Measurements from ENCODE around the gene LGALS7.
A peak's percentile ranks its signal among the peaks of the same experiment; 100 is the strongest.
"Not testable (repeated sequence)": the region's sequence is repeated elsewhere in the genome, so short reads cannot be mapped to it uniquely, and the experiment has no call there.

Gene LGALS7

GRCh38 chr19:38773469-38774177 lies at the start of gene LGALS7:
LGALS7 (minus strand) TSS chr19:38773517; CDS start chr19:38773492, 25 bp downstream.
- no peak for DNase-seq

DNA sequence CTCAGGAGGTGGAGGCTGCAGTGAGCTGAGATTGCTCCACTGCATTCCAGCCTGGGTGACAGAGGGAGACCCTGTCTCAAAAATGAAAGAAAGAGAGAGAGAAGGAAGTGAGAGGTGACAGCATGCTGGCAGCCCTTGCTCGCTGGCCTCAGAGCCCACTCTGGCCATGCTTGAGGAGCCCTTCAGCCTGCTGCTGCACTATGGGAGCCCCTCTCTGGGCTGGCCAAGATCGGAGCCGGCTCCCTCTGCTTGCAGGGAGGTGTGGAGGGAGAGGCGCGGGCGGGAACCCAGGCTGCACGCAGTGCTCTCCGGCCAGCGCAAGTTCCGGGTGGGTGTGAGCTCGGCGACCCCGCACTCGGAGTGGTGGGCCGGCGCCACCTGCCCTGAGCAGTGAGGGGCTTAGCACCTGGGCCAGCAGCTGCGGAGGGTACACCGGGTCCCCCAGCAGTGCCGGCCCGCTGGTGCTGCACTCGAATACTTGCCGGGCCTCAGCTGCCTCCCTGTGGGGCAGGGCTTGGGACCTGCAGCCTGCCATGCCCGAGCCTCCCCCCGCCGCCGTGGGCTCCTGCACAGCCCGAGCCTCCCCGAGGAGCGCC lies 48.0 kb upstream of the LGALS7 start:
- DNase-seq = not testable (repeated sequence)

- peak; percentile 89 for DNase-seq
Observed at GRCh38 chr19:38819231-38819920, 46.1 kb upstream of the LGALS7 start.

DNA sequence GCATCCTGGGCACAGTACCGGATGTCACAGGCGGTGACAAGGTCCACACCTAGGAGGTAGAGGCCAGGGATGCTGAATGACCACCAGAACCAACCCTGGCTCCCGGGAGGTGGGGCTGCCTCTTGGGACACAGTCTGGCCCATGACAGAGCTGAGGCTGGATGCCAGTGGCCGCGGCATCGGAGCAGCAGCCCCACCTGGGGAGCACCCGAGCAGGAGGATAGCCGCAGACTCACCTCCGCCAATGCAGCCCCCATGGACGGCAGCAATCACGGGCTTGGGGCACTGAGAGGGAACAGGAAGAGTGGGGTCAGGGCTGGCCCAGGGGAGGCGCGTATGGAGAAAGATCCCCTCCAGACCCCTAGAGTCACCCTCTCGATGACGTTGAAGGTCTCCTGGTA lies 43.8 kb upstream of the LGALS7 start:
- no peak for DNase-seq

- DNase-seq = no peak
Observed at GRCh38 chr19:38816131-38816750, 42.9 kb upstream of the LGALS7 start.

DNA sequence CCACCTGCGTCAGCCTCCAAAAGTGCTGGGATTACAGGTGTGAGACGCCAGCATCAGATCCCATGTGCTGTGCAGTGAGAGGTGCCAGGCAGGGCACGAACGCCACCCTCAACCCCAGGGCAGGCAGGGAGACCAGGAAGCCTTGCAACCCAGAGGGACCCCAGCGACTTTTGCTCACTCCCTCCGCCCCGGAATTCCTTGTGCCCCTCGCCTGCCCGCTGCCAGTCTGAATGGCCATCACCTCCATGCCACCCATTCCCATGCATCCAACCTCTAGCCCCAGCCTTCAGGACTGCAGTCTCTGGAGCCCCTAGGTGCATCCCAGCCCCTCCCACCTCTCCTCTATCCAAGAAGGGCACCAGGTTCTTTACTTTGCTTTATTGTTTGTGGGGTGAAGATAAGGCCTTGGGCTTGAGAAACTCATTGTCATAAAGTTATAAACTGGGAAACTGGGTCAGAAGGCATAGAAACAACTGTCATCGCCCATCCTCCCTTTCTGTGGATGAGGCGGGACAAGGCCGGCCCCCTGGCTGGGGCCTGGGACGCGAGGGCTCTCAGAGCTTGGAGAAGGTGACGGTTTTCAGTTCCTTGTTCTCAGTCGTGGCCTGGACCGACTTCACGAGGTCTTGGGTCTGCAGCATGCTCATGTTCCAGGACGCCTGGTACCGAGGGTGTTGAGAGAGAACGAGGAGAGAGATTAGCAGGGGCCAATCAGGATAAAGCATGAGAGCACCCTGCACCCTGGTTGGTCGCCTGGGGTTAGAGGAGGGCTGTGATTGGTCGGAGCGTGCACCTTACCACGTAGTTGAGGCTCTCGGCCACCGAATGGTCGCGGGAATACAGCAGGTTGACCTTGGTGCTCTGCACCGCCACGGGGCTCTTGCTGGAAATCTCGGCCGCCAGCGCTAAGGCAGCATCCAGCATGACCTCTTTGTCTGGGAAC lies 42.0 kb upstream of the LGALS7 start:
- DNase-seq = no peak

DNA sequence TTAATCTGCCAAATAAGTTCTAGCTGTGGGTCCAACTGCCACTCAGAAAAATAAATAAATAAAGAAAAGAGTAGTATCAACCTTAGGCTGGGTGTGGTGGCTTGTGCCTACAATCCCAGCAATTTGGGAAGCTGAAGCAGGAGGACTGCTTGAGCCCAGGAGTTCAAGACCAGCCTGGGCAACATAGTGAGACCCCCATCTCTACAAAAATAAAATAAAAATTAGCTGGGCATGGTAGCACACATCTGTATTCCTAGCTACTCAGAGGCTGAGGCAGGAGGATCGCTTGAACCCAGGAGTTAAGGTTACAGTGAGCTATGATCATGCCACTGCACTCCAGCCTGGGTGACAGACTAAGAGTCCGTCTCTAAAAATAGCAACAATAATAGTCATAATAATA lies 40.6 kb upstream of the LGALS7 start:
- DNase-seq = not testable (repeated sequence)

GRCh38 chr19:38813323-38813722 lies 40.0 kb upstream of the LGALS7 start:
- no peak for DNase-seq

DNA sequence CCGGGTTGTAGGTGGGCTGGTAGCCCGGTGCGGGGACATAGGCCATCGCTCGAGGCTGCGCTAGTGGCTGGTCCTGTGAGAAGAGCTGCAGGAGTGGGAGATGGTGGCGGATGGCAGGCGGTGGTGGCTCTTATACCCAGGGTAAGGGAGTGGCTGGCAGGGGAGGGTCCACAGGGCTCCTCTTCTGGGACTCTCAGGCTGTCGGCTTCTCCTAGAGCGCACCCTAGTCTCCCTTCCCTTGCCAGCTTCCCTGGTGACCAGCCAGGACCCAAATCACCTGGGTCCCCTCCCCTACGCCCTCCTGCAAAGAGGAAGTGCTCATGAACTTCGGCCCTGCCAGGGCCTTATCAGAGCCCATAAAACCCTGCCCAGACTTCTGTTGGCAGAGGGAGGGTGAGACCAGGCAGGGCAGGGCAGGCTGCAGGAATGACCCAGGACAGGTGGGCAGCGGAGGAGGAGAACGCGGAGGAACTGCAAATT lies 39.6 kb upstream of the LGALS7 start, which contains the start of gene LGALS4:
LGALS4 (minus strand) TSS at position 105 of the 480 bp plus-strand sequence; CDS start at position 46, 59 bp downstream.
- DNase-seq = no peak

GRCh38 chr19:38812009-38812840 lies 38.9 kb upstream of the LGALS7 start:
- DNase-seq = no peak

GRCh38 chr19:38809592-38810252 lies 36.4 kb upstream of the LGALS7 start:
- no peak for DNase-seq

- no peak for DNase-seq
Observed at GRCh38 chr19:38808741-38809140, 35.4 kb upstream of the LGALS7 start.

GRCh38 chr19:38807374-38808098 lies 34.2 kb upstream of the LGALS7 start:
- not testable (repeated sequence) for DNase-seq

DNA sequence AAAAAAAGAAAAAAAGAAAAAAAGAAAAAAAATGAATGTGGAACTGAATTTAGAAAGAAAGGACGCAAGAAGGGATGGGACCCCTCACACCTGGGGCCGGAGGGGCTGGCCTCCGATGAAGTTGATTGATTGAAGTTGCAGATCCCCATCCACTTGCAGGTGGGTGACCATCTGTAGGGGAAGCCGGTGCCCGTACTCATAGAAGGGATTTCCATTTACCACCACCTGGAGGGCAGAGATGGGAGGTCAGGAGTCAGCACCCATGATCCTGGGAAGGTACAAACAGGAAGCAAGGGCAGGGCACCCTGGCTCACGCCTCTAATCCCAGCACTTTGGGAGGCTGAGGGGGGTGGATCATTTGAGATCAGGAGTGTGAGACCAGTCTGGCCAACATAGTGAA lies 33.1 kb upstream of the LGALS7 start:
- no peak for DNase-seq

GRCh38 chr19:38805180-38805579 lies 31.9 kb upstream of the LGALS7 start:
- DNase-seq = no peak

GRCh38 chr19:38803543-38803942 lies 30.2 kb upstream of the LGALS7 start:
- DNase-seq = no peak

DNA sequence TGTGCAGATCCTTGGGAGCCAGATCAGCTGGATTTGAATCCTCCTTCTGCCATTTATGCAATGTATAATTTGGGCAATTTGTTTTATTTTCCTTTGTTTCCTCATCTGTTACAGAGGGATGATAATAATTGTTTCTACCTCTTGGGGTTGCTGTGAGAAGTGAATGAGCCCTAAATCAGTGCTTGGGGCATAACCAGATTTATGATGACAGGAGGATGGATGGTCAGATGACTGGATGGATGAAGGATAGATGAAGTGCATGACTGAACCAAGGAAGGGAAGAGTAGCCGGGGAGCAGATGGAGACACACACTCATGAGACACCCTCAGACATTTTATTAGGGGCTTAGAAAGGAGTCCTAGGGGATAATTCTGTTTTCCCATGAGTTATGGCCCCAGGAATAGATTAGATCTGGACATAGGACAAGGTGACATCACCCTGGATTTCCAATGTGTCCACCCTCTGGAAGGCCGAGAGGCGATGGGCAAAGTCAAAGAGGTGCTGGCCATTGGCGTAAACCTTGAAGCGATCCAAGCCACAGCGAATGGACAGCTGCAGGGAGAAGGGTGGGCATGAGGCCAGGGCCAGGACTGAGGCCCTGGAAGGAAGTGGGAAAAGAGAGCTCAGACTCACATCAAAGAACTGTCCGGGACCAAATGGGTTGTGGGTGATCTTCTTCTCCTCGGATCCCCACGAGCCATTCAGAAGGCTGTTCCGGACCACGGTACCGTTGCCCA lies 28.2 kb upstream of the LGALS7 start:
- DNase-seq = no peak

GRCh38 chr19:38800577-38801347 lies 27.4 kb upstream of the LGALS7 start:
- DNase-seq = no peak
